Thyroid gland (tissue), 4 donors: ENCODE results near the gene CRIP1. TPM values are rescaled to one million over a fixed set of nuclear protein-coding genes. Genes with fewer than 3 reads are reported as not detected.

Source experiments
- DNase-seq, 2 donors: peaks; one replicate each; pipeline ENCODE4 v3.0.0-alpha.2; 2019
- H3K27ac ChIP-seq, 3 donors: fragments of 200-600 bp; sonication (generic); 1 replicate in 2 of 3; 2 replicates in 1 of 3; pipeline ENCODE4 v1.5.1; 2016 to 2019; ENCODE audit warnings: mild to moderate bottlenecking in 1 of 3, moderate library complexity in 1 of 3
- H3K27me3 ChIP-seq: fragments of 200-600 bp; sonication (generic); one replicate; pipeline ENCODE4 v1.5.1; 2019
- H3K36me3 ChIP-seq, 2 donors: fragments of 200-600 bp; sonication (generic); one replicate each; pipeline ENCODE4 v1.5.1; 2016 to 2019
- H3K4me1 ChIP-seq, 2 donors: fragments of 200-600 bp; sonication (generic); one replicate each; pipeline ENCODE4 v1.5.1; 2017 to 2019
- H3K4me3 ChIP-seq, 3 donors: fragments of 200-600 bp; sonication (generic); replicated peaks in 1 of 3; 1 replicate in 2 of 3; 2 replicates in 1 of 3; pipeline ENCODE4 v1.5.1; 2016; ENCODE audit warnings: mild to moderate bottlenecking in 1 of 3
- H3K9me3 ChIP-seq: fragments of 200-600 bp; sonication (generic); one replicate; pipeline ENCODE4 v1.5.1; 2017
- CTCF ChIP-seq, 6 experiments: fragments of 200-600 bp in 3 of 6; fragments of 450-650 bp in 3 of 6; sonication (generic) in 3 of 6; IDR thresholded peaks; one replicate each; pipeline ENCODE4 v1.5.1; 2016 to 2019; ENCODE audit warnings: antibody characterized with exemption in 6 of 6, mild to moderate bottlenecking in 2 of 6, inconsistent platforms in 1 of 6, moderate library complexity in 1 of 6
- POLR2A ChIP-seq, 2 donors: fragments of 450-650 bp; IDR thresholded peaks; one replicate each; pipeline ENCODE4 v1.6.1; 2017; ENCODE audit warnings: antibody characterized with exemption in 2 of 2, mild to moderate bottlenecking in 2 of 2, moderate library complexity in 1 of 2
- WGBS, 2 donors: methylation state at CpG; one replicate each; pipeline ENCODE4 v1.1.5; 2017; 5-methylcytosine and 5-hydroxymethylcytosine counted together
- intact Hi-C: fragments of 100-400 bp; cut with DNase I; formaldehyde crosslinking; loops from one replicate; pipeline ENCODE4 v1.15.1; 2023
- total RNA-seq, 4 donors: library from RNA; depleted of rRNA; stranded (reverse); fragments of >200 nt; gene quantifications; one replicate each; pipeline ENCODE4 v1.2.3, GENCODE V29; 2016

Gene CRIP1
- total RNA-seq, 4 donors from 2014 or later: 6.0 to 30.8 (median 18.5) TPM

- H3K27ac ChIP-seq: no peak overlapping the region
- intact Hi-C loops: no loop called here
- no peak for DNase-seq
Measured at GRCh38 chr14:105502446-105503295, 16.0 kb downstream of the CRIP1 start.

GRCh38 chr14:105503296-105503640, 16.6 kb downstream of the CRIP1 start:
- no peak for DNase-seq
- Histone ChIP-seq H3K9me3 (no peaks in the 10 kb centered on the region), H3K27ac (no peak overlapping the region), H3K4me3 (no peak overlapping the region), H3K27me3 (no peaks in the 10 kb centered on the region), H3K4me1 (no peaks in the 10 kb centered on the region), H3K36me3 (no peaks in the 10 kb centered on the region)
- TF ChIP-seq CTCF (IDR thresholded peaks at IDR 0.05) (no peak), POLR2A (IDR thresholded peaks at IDR 0.05) (no peak)
- intact Hi-C loops: no loop called here
- 91 to 95% methylated on average over 7 of the region's 7 CpGs for WGBS, 2 donors

More at GRCh38 chr14:105502446-105503295, 16.0 kb downstream of the CRIP1 start:
- no peak overlapping the region for H3K4me3 ChIP-seq
- H3K4me1 ChIP-seq: no peaks in the 10 kb centered on the region
- H3K36me3 ChIP-seq: no peaks in the 10 kb centered on the region
- no peaks in the 10 kb centered on the region for H3K9me3 ChIP-seq
- 81 to 90% methylated on average over 12 to 14 of the region's 18 CpGs for WGBS, 2 donors
- H3K27me3 ChIP-seq: no peaks in the 10 kb centered on the region
- TF ChIP-seq POLR2A (IDR thresholded peaks at IDR 0.05): no peak
- TF ChIP-seq CTCF (IDR thresholded peaks at IDR 0.05): no peak

GRCh38 chr14:105503935-105504692, 17.4 kb downstream of the CRIP1 start:
- H3K36me3 ChIP-seq: no peaks in the 10 kb centered on the region
- intact Hi-C loops: no loop called here
- no peaks in the 10 kb centered on the region for H3K9me3 ChIP-seq
- no peaks in the 10 kb centered on the region for H3K27me3 ChIP-seq
- no peak overlapping the region for H3K27ac ChIP-seq
- DNase-seq: no peak
- TF ChIP-seq CTCF (IDR thresholded peaks at IDR 0.05): no peak
- no peak for TF ChIP-seq POLR2A (IDR thresholded peaks at IDR 0.05)
- H3K4me1 ChIP-seq: no peaks in the 10 kb centered on the region
- 42 to 65% methylated on average over 15 to 25 of the region's 29 CpGs for WGBS, 2 donors
- H3K4me3 ChIP-seq: no peak overlapping the region

- WGBS, 2 donors: 88 to 90% methylated on average over 11 to 12 of the region's 16 CpGs
- no peak overlapping the region for H3K27ac ChIP-seq
- H3K4me3 ChIP-seq: no peak overlapping the region
- H3K27me3 ChIP-seq: no peaks in the 10 kb centered on the region
- TF ChIP-seq POLR2A (IDR thresholded peaks at IDR 0.05): no peak
- no peak for TF ChIP-seq CTCF (IDR thresholded peaks at IDR 0.05)
- no peak for DNase-seq
- no peaks in the 10 kb centered on the region for H3K9me3 ChIP-seq
- intact Hi-C loops: no loop called here
- no peaks in the 10 kb centered on the region for H3K4me1 ChIP-seq
- no peaks in the 10 kb centered on the region for H3K36me3 ChIP-seq
Measured at GRCh38 chr14:105505101-105505500, 18.4 kb downstream of the CRIP1 start.

GRCh38 chr14:105507247-105507646, 20.6 kb downstream of the CRIP1 start:
- no peaks in the 10 kb centered on the region for H3K36me3 ChIP-seq
- intact Hi-C loops: no loop called here
- WGBS, 2 donors: 70 to 72% methylated on average over 17 of the region's 17 CpGs

More at GRCh38 chr14:105507247-105507646, 20.6 kb downstream of the CRIP1 start:
- no peaks in the 10 kb centered on the region for H3K27me3 ChIP-seq
- no peaks in the 10 kb centered on the region for H3K4me1 ChIP-seq
- no peak for DNase-seq
- no peak overlapping the region for H3K4me3 ChIP-seq
- H3K9me3 ChIP-seq: no peaks in the 10 kb centered on the region
- no peak overlapping the region for H3K27ac ChIP-seq
- TF ChIP-seq POLR2A (IDR thresholded peaks at IDR 0.05) (no peak), CTCF (IDR thresholded peaks at IDR 0.05) (no peak)
